WI38 (cell line): Measurements from ENCODE around the gene KNDC1.

Experiments
- H3K4me3 ChIP-seq: 2 replicates; pipeline ENCODE4 v1.5.1; 2011; ENCODE audit warnings: low read depth, mild to moderate bottlenecking, control low read depth, low read length
- TF ChIP-seq, protein P1 (sequence below): IDR thresholded peaks from 2 replicates; pipeline ENCODE4 v1.5.1; 2012; ENCODE audit warnings: low read depth, mild to moderate bottlenecking, control low read depth, low read length

Gene KNDC1

DNA sequence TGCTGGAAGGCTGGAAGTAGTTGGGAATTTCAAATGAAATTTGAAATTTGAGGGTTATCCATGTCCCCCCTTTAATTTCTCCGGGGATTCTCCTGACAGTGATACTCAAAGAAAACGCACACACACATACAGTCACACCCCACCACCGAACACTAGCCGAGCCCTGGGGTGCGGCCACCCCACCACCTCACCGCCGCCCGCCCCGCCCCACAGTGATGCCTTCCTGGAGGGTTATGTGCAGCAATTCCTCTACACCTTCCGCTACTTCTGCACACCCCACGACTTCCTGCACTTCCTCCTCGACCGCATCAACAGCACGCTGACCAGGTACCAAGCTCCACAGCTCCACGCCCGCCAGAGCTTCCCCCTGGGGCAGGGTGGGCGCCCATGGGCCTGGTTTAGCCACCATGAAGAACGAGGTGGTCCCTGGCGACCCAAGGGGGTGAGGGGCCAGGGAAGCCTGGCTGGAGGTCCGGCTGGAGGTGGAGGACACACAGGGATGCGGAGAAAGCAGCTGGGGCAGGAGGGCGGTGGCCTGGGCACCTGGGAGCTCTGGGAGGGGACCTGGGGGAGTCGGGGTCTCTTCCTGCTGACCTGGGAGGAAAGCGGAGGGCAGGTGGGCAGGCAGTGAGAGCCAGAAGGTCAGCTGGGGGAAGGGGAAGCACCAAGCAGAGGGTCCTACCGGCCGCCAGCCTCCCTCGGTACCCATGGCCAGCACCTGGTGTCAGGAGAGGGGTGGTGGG is 50.5 kb downstream of the KNDC1 start:
- TF ChIP-seq, protein P1, sequence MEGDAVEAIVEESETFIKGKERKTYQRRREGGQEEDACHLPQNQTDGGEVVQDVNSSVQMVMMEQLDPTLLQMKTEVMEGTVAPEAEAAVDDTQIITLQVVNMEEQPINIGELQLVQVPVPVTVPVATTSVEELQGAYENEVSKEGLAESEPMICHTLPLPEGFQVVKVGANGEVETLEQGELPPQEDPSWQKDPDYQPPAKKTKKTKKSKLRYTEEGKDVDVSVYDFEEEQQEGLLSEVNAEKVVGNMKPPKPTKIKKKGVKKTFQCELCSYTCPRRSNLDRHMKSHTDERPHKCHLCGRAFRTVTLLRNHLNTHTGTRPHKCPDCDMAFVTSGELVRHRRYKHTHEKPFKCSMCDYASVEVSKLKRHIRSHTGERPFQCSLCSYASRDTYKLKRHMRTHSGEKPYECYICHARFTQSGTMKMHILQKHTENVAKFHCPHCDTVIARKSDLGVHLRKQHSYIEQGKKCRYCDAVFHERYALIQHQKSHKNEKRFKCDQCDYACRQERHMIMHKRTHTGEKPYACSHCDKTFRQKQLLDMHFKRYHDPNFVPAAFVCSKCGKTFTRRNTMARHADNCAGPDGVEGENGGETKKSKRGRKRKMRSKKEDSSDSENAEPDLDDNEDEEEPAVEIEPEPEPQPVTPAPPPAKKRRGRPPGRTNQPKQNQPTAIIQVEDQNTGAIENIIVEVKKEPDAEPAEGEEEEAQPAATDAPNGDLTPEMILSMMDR = no peak
- no peak overlapping the region for H3K4me3 ChIP-seq

DNA sequence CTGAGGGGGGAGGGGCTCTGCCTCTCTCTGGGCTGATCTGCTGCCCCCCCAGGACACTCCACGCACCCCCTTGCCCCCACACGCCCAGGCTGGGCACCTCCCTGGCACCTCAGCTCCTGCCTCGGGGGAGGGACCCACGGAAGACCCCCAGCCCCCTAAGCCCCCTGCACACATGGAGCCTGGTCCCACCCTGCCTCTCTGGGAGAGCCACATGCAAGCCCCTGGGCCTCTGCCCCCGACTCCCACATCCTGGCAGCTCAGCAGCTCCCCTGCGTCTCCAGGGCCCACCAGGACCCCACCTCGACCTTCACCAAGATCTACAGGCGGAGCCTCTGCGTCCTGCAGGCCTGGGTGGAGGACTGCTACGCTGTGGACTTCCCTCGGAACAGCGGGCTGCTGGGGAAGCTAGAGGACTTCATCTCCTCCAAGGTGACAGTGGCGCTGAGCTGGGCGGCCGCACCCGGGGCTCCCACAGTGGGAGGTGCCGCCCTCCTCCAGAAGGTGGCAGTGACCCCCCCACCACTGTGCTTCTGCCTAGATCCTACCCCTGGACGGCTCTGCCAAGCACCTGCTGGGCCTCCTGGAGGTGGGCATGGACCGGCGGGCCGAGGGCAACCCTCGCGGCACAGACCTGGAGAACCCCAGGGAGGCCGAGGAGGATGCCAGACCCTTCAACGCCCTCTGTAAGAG is 51.3 kb downstream of the KNDC1 start:
- TF ChIP-seq, protein P1 = no peak

DNA sequence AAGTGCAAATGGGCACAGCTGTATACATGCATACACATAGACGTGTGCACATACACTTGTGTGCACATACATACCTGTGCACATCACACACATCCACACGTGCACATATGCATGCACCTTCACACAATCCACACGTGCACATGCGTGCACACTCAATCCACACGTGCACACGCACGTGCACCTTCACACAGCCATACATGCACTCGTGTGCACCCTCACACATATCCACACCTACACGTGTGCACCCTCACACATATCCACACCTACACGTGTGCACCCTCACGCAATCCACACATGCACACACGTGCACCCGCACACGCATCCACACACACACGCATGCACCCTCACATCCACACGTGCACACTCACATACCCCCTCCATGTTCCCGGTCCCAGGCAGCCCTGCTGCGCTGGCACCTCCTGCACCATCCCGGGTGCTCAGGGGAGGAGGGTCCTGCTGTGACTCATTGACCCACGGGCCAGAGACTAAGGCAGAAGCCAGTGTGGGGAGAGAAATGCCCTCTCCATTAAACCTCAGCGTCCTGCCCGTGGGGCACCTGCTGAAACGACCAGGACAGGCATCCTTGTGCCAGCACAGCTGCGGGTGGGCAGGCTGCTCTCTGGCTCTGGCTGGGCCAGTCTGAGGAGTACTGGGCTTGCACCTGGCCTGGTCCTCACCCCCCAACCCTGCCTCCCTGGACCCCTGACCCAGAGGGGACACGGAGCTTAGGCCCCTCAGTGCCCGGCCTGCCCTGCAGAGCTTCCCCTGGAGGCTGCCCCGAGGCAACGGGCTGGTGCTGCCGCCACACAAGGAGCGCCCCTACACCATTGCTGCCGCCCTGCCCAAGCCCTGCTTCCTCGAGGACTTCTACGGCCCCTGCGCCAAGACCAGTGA is 52.2 kb downstream of the KNDC1 start:
- TF ChIP-seq, protein P1 = no peak
- H3K4me3 ChIP-seq = no peak overlapping the region

More for the DNA sequence above, 51.3 kb downstream of the KNDC1 start:
- no peak overlapping the region for H3K4me3 ChIP-seq

DNA sequence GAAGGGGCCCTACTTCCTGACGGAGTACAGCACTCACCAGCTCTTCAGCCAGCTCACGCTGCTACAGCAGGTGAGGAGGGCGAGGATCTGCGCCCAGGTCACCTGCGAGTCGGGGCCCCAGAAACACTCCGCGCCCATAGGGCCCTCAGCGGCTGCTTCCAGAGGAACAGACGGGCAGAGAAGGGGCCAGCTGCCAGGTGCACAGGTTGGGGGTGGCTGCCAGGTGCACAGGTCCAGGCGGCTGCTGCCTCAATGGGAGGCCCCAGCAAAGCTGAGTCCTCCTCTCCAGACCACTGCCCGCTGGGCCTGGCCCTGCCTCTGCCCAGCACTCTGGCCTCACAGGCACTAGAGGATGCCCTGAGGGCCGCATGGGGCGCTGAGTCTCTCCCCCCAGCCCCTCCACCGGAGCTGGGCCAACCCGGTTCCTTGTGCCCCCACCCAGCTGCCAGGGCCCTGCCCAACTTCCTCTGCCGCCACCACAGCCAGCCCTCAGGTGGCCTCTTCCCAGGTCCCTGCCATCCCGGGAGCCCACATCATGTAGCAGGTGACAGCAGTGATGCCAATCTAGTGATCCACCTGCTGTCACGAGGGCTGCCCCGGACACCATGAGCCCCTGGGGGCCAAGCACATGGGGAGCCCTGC is 53.0 kb downstream of the KNDC1 start:
- TF ChIP-seq, protein P1 = no peak
- no peak overlapping the region for H3K4me3 ChIP-seq

DNA sequence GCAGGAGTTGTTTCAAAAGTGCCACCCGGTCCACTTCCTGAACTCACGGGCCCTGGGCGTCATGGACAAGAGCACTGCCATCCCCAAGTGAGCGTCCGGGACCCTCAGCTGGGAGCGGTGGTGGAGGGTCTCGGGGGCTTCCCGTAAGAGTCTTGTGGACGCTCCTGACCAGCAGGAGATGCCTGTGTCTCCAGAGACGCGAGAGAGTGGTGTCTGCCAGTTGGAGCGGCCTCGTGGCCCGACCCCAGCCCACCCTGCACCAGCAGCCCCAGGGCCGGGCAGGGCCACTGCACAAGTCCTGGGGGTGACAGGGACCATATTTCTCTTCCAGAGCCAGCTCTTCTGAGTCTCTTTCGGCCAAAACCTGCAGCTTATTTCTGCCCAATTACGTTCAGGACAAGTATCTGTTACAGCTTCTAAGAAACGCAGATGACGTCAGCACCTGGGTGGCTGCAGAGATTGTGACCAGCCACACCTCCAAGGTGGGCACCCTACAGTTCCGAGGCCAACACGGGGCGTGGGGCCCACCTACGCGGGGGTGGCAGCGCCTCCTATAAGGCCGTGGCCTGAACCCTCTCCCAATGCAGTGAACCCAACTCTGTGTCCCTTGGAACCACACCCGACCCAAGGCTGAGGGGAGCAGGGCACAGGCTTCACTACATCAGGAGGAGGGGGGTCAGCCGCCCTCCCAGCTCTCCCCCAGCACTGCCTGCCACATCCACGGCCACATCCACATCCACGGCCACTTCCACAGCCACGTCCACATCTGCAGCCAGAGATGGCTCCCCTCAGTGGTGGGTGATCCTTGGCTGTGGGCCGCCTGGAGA is 53.8 kb downstream of the KNDC1 start:
- no peak overlapping the region for H3K4me3 ChIP-seq
- TF ChIP-seq, protein P1 = no peak
